CD4-positive, CD25-positive, alpha-beta regulatory T cell (primary cell): ENCODE measurements around the gene LAMB4. TPM values are rescaled to one million over a fixed set of nuclear protein-coding genes. Genes with fewer than 3 reads are reported as not detected.
"Not testable (repeated sequence)": the region's sequence is repeated elsewhere in the genome, so short reads cannot be mapped to it uniquely, and the experiment has no call there.

Experiments
- ATAC-seq, 2 donors: fragments of 150-1000 bp; cut with Tn5 transposase; one replicate each; pipeline ENCODE4 v1.10.0; 2021; ENCODE audit warnings: low read depth in 2 of 2, moderate number of reproducible peaks in 2 of 2, moderate library complexity in 1 of 2
- DNase-seq, 3 donors: peaks; one replicate each; pipeline versions ENCODE4 v3.0.0 to v3.0.0-alpha.2; 2012 to 2022; ENCODE audit warnings: mixed read lengths in 1 of 3
- H3K27ac ChIP-seq: one replicate; pipeline ENCODE4 v1.7.0; 2013; ENCODE audit warnings: mild to moderate bottlenecking, low read length; ENCODE audit not compliant: insufficient read depth, poor library complexity, severe bottlenecking
- H3K27me3 ChIP-seq: one replicate; pipeline ENCODE4 v1.7.0; 2013; ENCODE audit warnings: low read length; ENCODE audit not compliant: control insufficient read depth, insufficient read depth
- H3K36me3 ChIP-seq: one replicate; pipeline ENCODE4 v1.7.0; 2013; ENCODE audit warnings: mild to moderate bottlenecking, low read length, moderate library complexity; ENCODE audit not compliant: control insufficient read depth, insufficient read depth
- H3K4me1 ChIP-seq: 2 replicates; pipeline ENCODE4 v1.7.0; 2013; ENCODE audit warnings: mild to moderate bottlenecking, low read length; ENCODE audit not compliant: insufficient read depth, control insufficient read depth, poor library complexity, severe bottlenecking
- H3K4me3 ChIP-seq: one replicate; pipeline ENCODE4 v1.7.0; 2013; ENCODE audit warnings: low read depth, mild to moderate bottlenecking, low read length, moderate library complexity
- H3K9me3 ChIP-seq, 2 experiments: 1 replicate in 1 of 2; 2 replicates in 1 of 2; pipeline ENCODE4 v1.7.0; 2013; ENCODE audit warnings: low read length in 2 of 2, mild to moderate bottlenecking in 1 of 2, moderate library complexity in 1 of 2; ENCODE audit not compliant: control insufficient read depth in 2 of 2
- H3K27ac Mint-ChIP-seq, 3 donors: one replicate each; pipeline ENCODE4 v1.8.0; 2020 to 2022; ENCODE audit warnings: mild to moderate bottlenecking in 3 of 3, mixed read lengths in 3 of 3, moderate library complexity in 2 of 3
- H3K27me3 Mint-ChIP-seq: one replicate; pipeline ENCODE4 v1.8.0; 2022; ENCODE audit warnings: mild to moderate bottlenecking, mixed read lengths
- H3K36me3 Mint-ChIP-seq: one replicate; pipeline ENCODE4 v1.8.0; 2020; ENCODE audit warnings: mixed read lengths
- H3K4me1 Mint-ChIP-seq, 4 donors: one replicate each; pipeline ENCODE4 v1.8.0; 2020 to 2022; ENCODE audit warnings: mixed read lengths in 4 of 4, mild to moderate bottlenecking in 1 of 4
- H3K4me3 Mint-ChIP-seq, 4 donors: one replicate each; pipeline ENCODE4 v1.8.0; 2020 to 2022; ENCODE audit warnings: mild to moderate bottlenecking in 4 of 4, mixed read lengths in 4 of 4, moderate library complexity in 3 of 4
- H3K9me3 Mint-ChIP-seq, 7 donors: one replicate each; pipeline ENCODE4 v1.8.0; 2020 to 2022; ENCODE audit warnings: mixed read lengths in 7 of 7, mild to moderate bottlenecking in 3 of 7, moderate library complexity in 2 of 7
- polyA plus RNA-seq, 4 donors: library from polyadenylated mRNA; unstranded; fragments of 300-500 nt; fragmentation: Illumina TruSeq; gene quantifications; one replicate each; pipeline ENCODE4 v1.2.3, GENCODE V29; 2021
- total RNA-seq: library from RNA; stranded (reverse); gene quantifications from one replicate; pipeline ENCODE4 v1.2.3, GENCODE V29; 2022

Gene LAMB4
- total and polyA plus RNA-seq, 5 donors from 2014 or later, result not detected

- H3K9me3 Mint-ChIP-seq, result peaks cover 0 to 3% (median 0%) of the 10 kb centered on the region in 7 donors
- H3K9me3 ChIP-seq, result no peaks in the 10 kb centered on the region
- H3K36me3 Mint-ChIP-seq, result no peaks in the 10 kb centered on the region
- no peak for DNase-seq
- peaks cover 6% of the 10 kb centered on the region for H3K27me3 ChIP-seq
- no peaks in the 10 kb centered on the region for H3K36me3 ChIP-seq
- H3K4me3 Mint-ChIP-seq, result no peak overlapping the region
- no peaks in the 10 kb centered on the region for H3K4me1 ChIP-seq
- no peaks in the 10 kb centered on the region for H3K4me1 Mint-ChIP-seq
- ATAC-seq, result no peak
- H3K27ac ChIP-seq, result no peak overlapping the region
- H3K27me3 Mint-ChIP-seq, result peaks cover 15% of the 10 kb centered on the region
- no peak overlapping the region for H3K27ac Mint-ChIP-seq
- H3K4me3 ChIP-seq, result no peak overlapping the region
Measured at GRCh38 chr7:108037140-108037539, 93.0 kb downstream of the LAMB4 start.

GRCh38 chr7:108034586-108034985 is 95.6 kb downstream of the LAMB4 start:
- Mint-ChIP-seq H3K27me3 (no peaks in the 10 kb centered on the region), H3K36me3 (no peaks in the 10 kb centered on the region), H3K4me1 (no peaks in the 10 kb centered on the region), H3K9me3 (no peaks in the 10 kb centered on the region), H3K4me3 (no peak overlapping the region), H3K27ac (no peak overlapping the region)
- H3K4me3 ChIP-seq, result no peak overlapping the region
- H3K9me3 ChIP-seq, result no peaks in the 10 kb centered on the region
- H3K27ac ChIP-seq, result no peak overlapping the region
- no peaks in the 10 kb centered on the region for H3K4me1 ChIP-seq
- no peaks in the 10 kb centered on the region for H3K36me3 ChIP-seq
- H3K27me3 ChIP-seq, result peaks cover 2% of the 10 kb centered on the region
- ATAC-seq, result no peak
- no peak for DNase-seq

GRCh38 chr7:108033776-108034497 is 96.2 kb downstream of the LAMB4 start:
- Histone ChIP-seq H3K27me3 (peaks cover under 1% of the 10 kb centered on the region), H3K36me3 (no peaks in the 10 kb centered on the region), H3K27ac (no peak overlapping the region), H3K9me3 (no peaks in the 10 kb centered on the region), H3K4me1 (no peaks in the 10 kb centered on the region), H3K4me3 (no peak overlapping the region)
- Mint-ChIP-seq H3K9me3 (no peaks in the 10 kb centered on the region), H3K36me3 (no peaks in the 10 kb centered on the region), H3K27ac (no peak overlapping the region), H3K4me1 (no peaks in the 10 kb centered on the region), H3K4me3 (no peak overlapping the region), H3K27me3 (peaks cover 3% of the 10 kb centered on the region)
- DNase-seq (no peak), ATAC-seq (no peak)

DNA sequence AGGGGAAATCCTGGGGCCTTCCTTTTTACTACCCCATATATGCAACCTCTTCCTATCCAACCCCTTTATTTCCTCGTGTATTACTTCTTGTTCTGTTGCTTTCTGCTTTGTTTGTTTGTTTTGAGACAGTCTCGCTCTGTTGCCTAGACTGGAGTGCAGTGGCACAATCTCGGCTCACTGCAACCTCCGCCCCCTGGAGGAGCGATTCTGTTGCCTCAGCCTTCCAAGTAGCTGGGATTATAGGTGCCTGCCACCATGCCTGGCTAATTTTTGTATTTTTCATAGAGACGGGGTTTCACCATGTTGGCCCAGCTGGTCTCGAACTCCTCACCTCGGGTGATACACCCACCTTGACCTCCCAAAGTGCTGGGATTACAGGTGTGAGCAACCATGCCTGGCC is 96.9 kb downstream of the LAMB4 start:
- H3K9me3 ChIP-seq, H3K9me3 Mint-ChIP-seq, H3K27ac ChIP-seq, H3K36me3 ChIP-seq, ATAC-seq, H3K4me1 ChIP-seq, H3K27me3 Mint-ChIP-seq, H3K4me3 Mint-ChIP-seq, H3K27me3 ChIP-seq, H3K27ac Mint-ChIP-seq, H3K4me1 Mint-ChIP-seq, DNase-seq, H3K36me3 Mint-ChIP-seq, H3K4me3 ChIP-seq: not testable (repeated sequence)

- H3K4me1 ChIP-seq, result no peaks in the 10 kb centered on the region
- DNase-seq (no peak), ATAC-seq (no peak)
- H3K36me3 ChIP-seq, result no peaks in the 10 kb centered on the region
- no peak overlapping the region for H3K27ac ChIP-seq
- peaks cover 0 to 2% (median 0%) of the 10 kb centered on the region in 7 donors for H3K9me3 Mint-ChIP-seq
- no peak overlapping the region for H3K4me3 Mint-ChIP-seq
- no peaks in the 10 kb centered on the region for H3K4me1 Mint-ChIP-seq
- no peaks in the 10 kb centered on the region for H3K27me3 ChIP-seq
- H3K4me3 ChIP-seq, result no peak overlapping the region
- H3K36me3 Mint-ChIP-seq, result no peaks in the 10 kb centered on the region
- H3K9me3 ChIP-seq, result no peaks in the 10 kb centered on the region
- H3K27me3 Mint-ChIP-seq, result peaks cover 5% of the 10 kb centered on the region
- peak overlapping the region in 1 of 3 donors; percentile 45 for H3K27ac Mint-ChIP-seq
Measured at GRCh38 chr7:108030516-108030915, 99.6 kb downstream of the LAMB4 start.

DNA sequence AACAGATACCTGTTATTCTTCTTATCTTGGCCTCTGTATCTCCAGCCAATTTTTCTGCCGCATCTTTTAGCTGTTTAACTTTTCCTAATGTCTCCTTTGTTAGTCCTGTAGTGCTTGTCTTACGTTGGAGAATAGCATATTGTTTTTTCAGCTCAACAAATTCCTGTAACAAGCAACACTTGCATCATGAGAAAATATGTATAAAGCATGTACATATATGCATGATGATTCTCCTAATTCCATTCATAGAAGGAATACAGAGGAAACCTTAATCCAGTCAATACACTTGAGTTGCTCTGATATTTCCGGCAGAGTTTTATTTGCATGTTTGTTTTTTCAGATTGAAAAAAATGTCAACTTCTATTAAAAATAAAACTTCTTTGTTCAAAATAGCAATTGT is 101.1 kb downstream of the LAMB4 start:
- Mint-ChIP-seq H3K27ac (no peak overlapping the region), H3K4me1 (no peaks in the 10 kb centered on the region), H3K9me3 (peaks cover 0 to 4% (median 0%) of the 10 kb centered on the region in 7 donors), H3K36me3 (no peaks in the 10 kb centered on the region), H3K27me3 (peaks cover 12% of the 10 kb centered on the region), H3K4me3 (no peak overlapping the region)
- no peaks in the 10 kb centered on the region for H3K27me3 ChIP-seq
- no peak overlapping the region for H3K27ac ChIP-seq
- H3K4me3 ChIP-seq, result no peak overlapping the region
- DNase-seq (no peak), ATAC-seq (no peak)
- no peaks in the 10 kb centered on the region for H3K36me3 ChIP-seq
- H3K4me1 ChIP-seq, result no peaks in the 10 kb centered on the region
- H3K9me3 ChIP-seq, result no peaks in the 10 kb centered on the region

GRCh38 chr7:108028111-108028510 is 102.0 kb downstream of the LAMB4 start:
- Mint-ChIP-seq H3K27ac (no peak overlapping the region), H3K36me3 (no peaks in the 10 kb centered on the region), H3K4me1 (no peaks in the 10 kb centered on the region), H3K4me3 (no peak overlapping the region), H3K9me3 (peaks cover 0 to 4% (median 0%) of the 10 kb centered on the region in 7 donors), H3K27me3 (peaks cover 12% of the 10 kb centered on the region)
- Histone ChIP-seq H3K27ac (no peak overlapping the region), H3K4me1 (no peaks in the 10 kb centered on the region), H3K9me3 (no peaks in the 10 kb centered on the region), H3K36me3 (no peaks in the 10 kb centered on the region), H3K27me3 (peaks cover 2% of the 10 kb centered on the region), H3K4me3 (no peak overlapping the region)
- DNase-seq (no peak), ATAC-seq (no peak)

GRCh38 chr7:108027239-108027638 is 102.9 kb downstream of the LAMB4 start:
- H3K36me3 ChIP-seq, result no peaks in the 10 kb centered on the region
- H3K4me3 ChIP-seq, result no peak overlapping the region
- H3K27ac ChIP-seq, result no peak overlapping the region
- H3K27me3 ChIP-seq, result peaks cover 2% of the 10 kb centered on the region
- H3K9me3 ChIP-seq, result no peaks in the 10 kb centered on the region
- no peaks in the 10 kb centered on the region for H3K36me3 Mint-ChIP-seq
- H3K27me3 Mint-ChIP-seq, result peaks cover 12% of the 10 kb centered on the region
- peaks cover 0 to 4% (median 0%) of the 10 kb centered on the region in 7 donors for H3K9me3 Mint-ChIP-seq
- H3K4me1 ChIP-seq, result no peaks in the 10 kb centered on the region
- ATAC-seq (no peak), DNase-seq (no peak)
- H3K4me3 Mint-ChIP-seq, result no peak overlapping the region
- H3K4me1 Mint-ChIP-seq, result no peaks in the 10 kb centered on the region
- H3K27ac Mint-ChIP-seq, result no peak overlapping the region
